ENCODE measurements around the gene C1orf232.

- no peak for TF ChIP-seq YY1 (IDR thresholded peaks at IDR 0.05; ENCODE audit: insufficient read depth, insufficient read length)
- no peak for TF ChIP-seq SUZ12 (IDR thresholded peaks at IDR 0.05; ENCODE audit: extremely low read depth, insufficient read depth, insufficient read length)
These were observed 8.5 kb upstream of the C1orf232 start, which contains the start of gene CNKSR1 for GRCh38 chr1:26177182-26177684.
